Measurements from ENCODE around the gene KCNT1. TPM values are rescaled to one million over a fixed set of nuclear protein-coding genes. Genes with fewer than 3 reads are reported as not detected.

Gene KCNT1
- total RNA-seq, 2 experiments from 2014 or later: 0.11 to 0.22 TPM

- Mint-ChIP-seq H3K4me3 (no peak overlapping the region), H3K27me3 (no peaks in the 10 kb centered on the region), H3K4me1 (ENCODE audit: low read depth) (no peaks in the 10 kb centered on the region), H3K9me3 (no peaks in the 10 kb centered on the region), H3K27ac (no peak overlapping the region), H3K36me3 (ENCODE audit: low read depth) (no peaks in the 10 kb centered on the region)
- no peaks in the 10 kb centered on the region for H3K4me1 ChIP-seq (ENCODE audit: insufficient read depth, low read length)
- POLR2A ChIA-PET: no interaction called here
- H3K27ac ChIP-seq (ENCODE audit: low read depth in 1 of 2, low read length in 2 of 2): no peak overlapping the region
- ATAC-seq (ENCODE audit: poor library complexity) (no peak), DNase-seq (no peak)
- no peaks in the 10 kb centered on the region for H3K36me3 ChIP-seq (ENCODE audit: insufficient read depth, low read length)
- no peak for TF ChIP-seq CTCF (IDR thresholded peaks at IDR 0.05)
- no peaks in the 10 kb centered on the region for H3K27me3 ChIP-seq (ENCODE audit: control insufficient read depth in 1 of 2, insufficient read depth in 2 of 2, low read length in 2 of 2)
- CTCF ChIA-PET: no interaction called here
- intact Hi-C loops (cut with DNase I, micrococcal nuclease): no loop called here
- peaks cover 0 to 42% of the 10 kb centered on the region in 2 experiments for H3K9me3 ChIP-seq (ENCODE audit: control insufficient read depth in 1 of 2, insufficient read depth in 1 of 2, low read length in 2 of 2)
- H3K4me3 ChIP-seq (ENCODE audit: low read length): no peak overlapping the region
Observed at GRCh38 chr9:135760465-135760864, 58.5 kb downstream of the KCNT1 start.

- Histone ChIP-seq H3K4me3 (ENCODE audit: low read length) (no peak overlapping the region), H3K36me3 (ENCODE audit: insufficient read depth, low read length) (no peaks in the 10 kb centered on the region), H3K4me1 (ENCODE audit: insufficient read depth, low read length) (no peaks in the 10 kb centered on the region), H3K27me3 (ENCODE audit: control insufficient read depth in 1 of 2, insufficient read depth in 2 of 2, low read length in 2 of 2) (no peaks in the 10 kb centered on the region), H3K27ac (ENCODE audit: low read depth in 1 of 2, low read length in 2 of 2) (no peak overlapping the region), H3K9me3 (ENCODE audit: control insufficient read depth in 1 of 2, insufficient read depth in 1 of 2, low read length in 2 of 2) (peaks cover 6 to 41% of the 10 kb centered on the region in 2 experiments)
- intact Hi-C loops (cut with DNase I, micrococcal nuclease): no loop called here
- TF ChIP-seq CTCF (IDR thresholded peaks at IDR 0.05): no peak
- H3K4me3 Mint-ChIP-seq: no peak overlapping the region
- ATAC-seq (ENCODE audit: poor library complexity) (no peak), DNase-seq (no peak)
- ChIA-PET POLR2A (no interaction called here), CTCF (no interaction called here)
- no peaks in the 10 kb centered on the region for H3K36me3 Mint-ChIP-seq (ENCODE audit: low read depth)
- no peak overlapping the region for H3K27ac Mint-ChIP-seq
- H3K27me3 Mint-ChIP-seq: no peaks in the 10 kb centered on the region
- no peaks in the 10 kb centered on the region for H3K4me1 Mint-ChIP-seq (ENCODE audit: low read depth)
- no peaks in the 10 kb centered on the region for H3K9me3 Mint-ChIP-seq
Observed at GRCh38 chr9:135761150-135761844, 59.3 kb downstream of the KCNT1 start.

- Mint-ChIP-seq H3K4me1 (ENCODE audit: low read depth) (no peaks in the 10 kb centered on the region), H3K27ac (no peak overlapping the region), H3K4me3 (no peak overlapping the region), H3K9me3 (no peaks in the 10 kb centered on the region), H3K27me3 (no peaks in the 10 kb centered on the region), H3K36me3 (ENCODE audit: low read depth) (no peaks in the 10 kb centered on the region)
- no peak for ATAC-seq (ENCODE audit: poor library complexity)
- no peaks in the 10 kb centered on the region for H3K4me1 ChIP-seq (ENCODE audit: insufficient read depth, low read length)
- intact Hi-C loops (cut with DNase I, micrococcal nuclease): no loop called here
- H3K4me3 ChIP-seq (ENCODE audit: low read length): no peak overlapping the region
- DNase-seq: no peak
- ChIA-PET POLR2A (no interaction called here), CTCF (no interaction called here)
- no peak for TF ChIP-seq CTCF (IDR thresholded peaks at IDR 0.05)
- no peaks in the 10 kb centered on the region for H3K36me3 ChIP-seq (ENCODE audit: insufficient read depth, low read length)
- H3K27ac ChIP-seq (ENCODE audit: low read depth in 1 of 2, low read length in 2 of 2): no peak overlapping the region
- H3K27me3 ChIP-seq (ENCODE audit: control insufficient read depth in 1 of 2, insufficient read depth in 2 of 2, low read length in 2 of 2): no peaks in the 10 kb centered on the region
- peaks cover 12 to 43% of the 10 kb centered on the region in 2 experiments for H3K9me3 ChIP-seq (ENCODE audit: control insufficient read depth in 1 of 2, insufficient read depth in 1 of 2, low read length in 2 of 2)
Observed at GRCh38 chr9:135761845-135762168, 59.8 kb downstream of the KCNT1 start.

All from CD4-positive, alpha-beta T cell (primary cell).